Breast epithelium (tissue), 4 donors: Measurements from ENCODE around the gene CTDSP2. TPM values are rescaled to one million over a fixed set of nuclear protein-coding genes. Genes with fewer than 3 reads are reported as not detected.

Source experiments
- DNase-seq, 2 donors: peaks; one replicate each; pipeline ENCODE4 v3.0.0-alpha.2; 2019; ENCODE audit warnings: low spot score in 2 of 2
- H3K27ac ChIP-seq, 2 donors: fragments of 200-600 bp; sonication (generic) in 1 of 2; one replicate each; pipeline ENCODE4 v1.5.1; 2016 to 2019; ENCODE audit warnings: mild to moderate bottlenecking in 1 of 2
- H3K27me3 ChIP-seq, 2 donors: fragments of 200-600 bp; sonication (generic) in 1 of 2; one replicate each; pipeline versions ENCODE4 v1.5.1 to v1.6.0; 2017 to 2019; ENCODE audit warnings: control low read depth in 1 of 2, mild to moderate bottlenecking in 1 of 2
- H3K36me3 ChIP-seq: fragments of 200-600 bp; one replicate; pipeline ENCODE4 v1.5.1; 2019
- H3K4me1 ChIP-seq, 2 donors: fragments of 200-600 bp; sonication (generic); one replicate each; pipeline ENCODE4 v1.5.1; 2016 to 2019; ENCODE audit warnings: control low read depth in 1 of 2
- H3K4me3 ChIP-seq, 3 donors: fragments of 200-600 bp; sonication (generic); 1 replicate in 2 of 3; 2 replicates in 1 of 3; pipeline ENCODE4 v1.5.1; 2016 to 2019; ENCODE audit warnings: mild to moderate bottlenecking in 3 of 3, moderate library complexity in 2 of 3
- H3K9me3 ChIP-seq, 2 donors: fragments of 200-600 bp; sonication (generic) in 1 of 2; one replicate each; pipeline ENCODE4 v1.5.1; 2016 to 2019; ENCODE audit warnings: control low read depth in 1 of 2
- POLR2A ChIP-seq: fragments of 450-650 bp; IDR thresholded peaks from one replicate; pipeline ENCODE4 v1.6.1; 2016; ENCODE audit warnings: antibody characterized with exemption, mild to moderate bottlenecking, moderate library complexity
- POLR2AphosphoS5 ChIP-seq, 3 donors: sonication (generic); formaldehyde crosslinking; IDR thresholded peaks; one replicate each; pipeline ENCODE4 v1.6.1; 2017; ENCODE audit warnings: antibody characterized with exemption in 3 of 3
- intact Hi-C: fragments of 100-400 bp; cut with DNase I; formaldehyde crosslinking; loops from one replicate; pipeline ENCODE4 v1.15.1; 2023; ENCODE audit warnings: low total_unique reads
- total RNA-seq, 3 donors: library from RNA; depleted of rRNA; stranded (reverse); fragments of >200 nt; gene quantifications; one replicate each; pipeline ENCODE4 v1.1.0, GENCODE V29; 2016
- TF ChIP-seq, protein P1 (sequence below), 3 donors: fragments of 450-650 bp; IDR thresholded peaks; one replicate each; pipeline ENCODE4 v1.5.1; 2016 to 2017; ENCODE audit warnings: antibody characterized with exemption in 3 of 3, mild to moderate bottlenecking in 3 of 3, moderate library complexity in 3 of 3

Gene CTDSP2
- total RNA-seq, 3 donors from 2014 or later: 144 to 175 (median 167) TPM

DNA sequence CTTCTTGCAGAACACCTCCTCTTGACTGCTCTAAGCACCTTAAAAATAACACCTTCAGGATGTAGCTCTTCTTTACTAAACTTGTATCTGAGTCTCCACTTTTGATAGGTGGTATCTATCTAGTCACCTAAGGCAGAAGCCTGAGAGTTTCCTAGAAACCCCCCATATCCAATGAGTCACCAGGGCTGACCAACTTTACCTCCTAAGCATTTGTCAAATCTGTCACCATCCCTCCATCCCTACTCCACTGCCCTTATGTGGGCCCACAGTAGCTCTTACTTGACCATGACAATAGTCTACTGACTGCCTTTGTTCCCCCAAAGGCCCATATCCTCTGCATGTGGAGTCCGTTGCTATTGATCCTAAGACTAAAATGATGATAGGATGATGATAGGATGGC, 43.9 kb downstream of the CTDSP2 start:
- intact Hi-C loops: no loop called here
- H3K27me3 ChIP-seq: no peaks in the 10 kb centered on the region
- no peak overlapping the region for H3K4me3 ChIP-seq
- DNase-seq: no peak
- no peak overlapping the region for H3K27ac ChIP-seq
- no peaks in the 10 kb centered on the region for H3K4me1 ChIP-seq
- TF ChIP-seq POLR2A (no peak), POLR2AphosphoS5 (IDR thresholded peaks at IDR 0.05) (no peak)
- TF ChIP-seq, protein P1, sequence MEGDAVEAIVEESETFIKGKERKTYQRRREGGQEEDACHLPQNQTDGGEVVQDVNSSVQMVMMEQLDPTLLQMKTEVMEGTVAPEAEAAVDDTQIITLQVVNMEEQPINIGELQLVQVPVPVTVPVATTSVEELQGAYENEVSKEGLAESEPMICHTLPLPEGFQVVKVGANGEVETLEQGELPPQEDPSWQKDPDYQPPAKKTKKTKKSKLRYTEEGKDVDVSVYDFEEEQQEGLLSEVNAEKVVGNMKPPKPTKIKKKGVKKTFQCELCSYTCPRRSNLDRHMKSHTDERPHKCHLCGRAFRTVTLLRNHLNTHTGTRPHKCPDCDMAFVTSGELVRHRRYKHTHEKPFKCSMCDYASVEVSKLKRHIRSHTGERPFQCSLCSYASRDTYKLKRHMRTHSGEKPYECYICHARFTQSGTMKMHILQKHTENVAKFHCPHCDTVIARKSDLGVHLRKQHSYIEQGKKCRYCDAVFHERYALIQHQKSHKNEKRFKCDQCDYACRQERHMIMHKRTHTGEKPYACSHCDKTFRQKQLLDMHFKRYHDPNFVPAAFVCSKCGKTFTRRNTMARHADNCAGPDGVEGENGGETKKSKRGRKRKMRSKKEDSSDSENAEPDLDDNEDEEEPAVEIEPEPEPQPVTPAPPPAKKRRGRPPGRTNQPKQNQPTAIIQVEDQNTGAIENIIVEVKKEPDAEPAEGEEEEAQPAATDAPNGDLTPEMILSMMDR (IDR thresholded peaks at IDR 0.05): no peak
- H3K36me3 ChIP-seq: no peaks in the 10 kb centered on the region
- no peaks in the 10 kb centered on the region for H3K9me3 ChIP-seq

DNA sequence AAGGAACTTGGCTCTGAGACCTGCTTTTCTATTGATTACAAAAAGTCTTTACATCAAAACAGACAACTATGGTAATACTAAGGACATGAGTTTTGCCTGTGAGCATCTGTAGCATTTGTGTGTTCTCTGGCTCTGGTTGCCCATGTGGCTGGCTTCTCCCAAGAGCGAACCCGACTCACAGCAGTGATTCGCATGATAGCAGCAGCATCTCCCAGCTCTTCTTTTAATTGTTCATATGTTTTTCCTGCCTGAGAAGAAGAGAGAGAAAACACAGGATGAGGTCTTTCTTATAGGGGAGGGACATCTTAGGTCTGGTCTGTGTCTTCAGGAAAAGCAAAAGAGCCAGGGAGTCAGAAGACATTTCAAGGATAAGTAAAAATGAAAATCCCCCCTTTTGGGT, 45.6 kb downstream of the CTDSP2 start:
- no peak for TF ChIP-seq POLR2A
- no peak for TF ChIP-seq POLR2AphosphoS5 (IDR thresholded peaks at IDR 0.05)
- TF ChIP-seq, protein P1 (IDR thresholded peaks at IDR 0.05): no peak
- H3K36me3 ChIP-seq: no peaks in the 10 kb centered on the region
- intact Hi-C loops: no loop called here

DNA sequence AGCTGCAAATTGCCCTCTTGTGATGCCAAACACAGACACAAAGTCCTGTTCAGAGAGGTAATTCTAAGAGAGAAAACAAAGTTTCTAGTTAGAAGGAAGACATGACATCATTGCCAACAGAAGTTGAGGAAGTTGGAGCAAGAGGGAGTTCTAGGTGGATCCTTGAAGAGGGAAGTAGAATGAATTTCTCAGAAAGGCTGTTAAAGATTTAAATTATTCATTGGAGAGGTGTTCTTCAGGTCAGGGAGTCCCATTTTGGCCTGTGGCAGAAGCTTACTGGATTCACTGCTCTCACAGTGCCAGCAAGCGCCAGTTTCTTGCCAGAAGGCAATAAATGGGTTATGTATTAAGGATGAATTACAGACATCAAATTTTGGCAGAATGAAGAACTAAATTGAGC, 48.6 kb downstream of the CTDSP2 start:
- no peaks in the 10 kb centered on the region for H3K9me3 ChIP-seq
- no peak for DNase-seq
- peak overlapping the region; percentile 22 to 59 for H3K27ac ChIP-seq
- no peak overlapping the region for H3K4me3 ChIP-seq
- no peaks in the 10 kb centered on the region for H3K27me3 ChIP-seq
- intact Hi-C loops: no loop called here
- no peak for TF ChIP-seq POLR2A
- TF ChIP-seq, protein P1 (IDR thresholded peaks at IDR 0.05): no peak
- TF ChIP-seq POLR2AphosphoS5 (IDR thresholded peaks at IDR 0.05): no peak
- no peaks in the 10 kb centered on the region for H3K4me1 ChIP-seq
- H3K36me3 ChIP-seq: no peaks in the 10 kb centered on the region

More for the DNA sequence above, 45.6 kb downstream of the CTDSP2 start:
- no peak overlapping the region for H3K27ac ChIP-seq
- H3K4me1 ChIP-seq: no peaks in the 10 kb centered on the region
- no peaks in the 10 kb centered on the region for H3K9me3 ChIP-seq
- H3K27me3 ChIP-seq: no peaks in the 10 kb centered on the region
- H3K4me3 ChIP-seq: no peak overlapping the region
- no peak for DNase-seq

DNA sequence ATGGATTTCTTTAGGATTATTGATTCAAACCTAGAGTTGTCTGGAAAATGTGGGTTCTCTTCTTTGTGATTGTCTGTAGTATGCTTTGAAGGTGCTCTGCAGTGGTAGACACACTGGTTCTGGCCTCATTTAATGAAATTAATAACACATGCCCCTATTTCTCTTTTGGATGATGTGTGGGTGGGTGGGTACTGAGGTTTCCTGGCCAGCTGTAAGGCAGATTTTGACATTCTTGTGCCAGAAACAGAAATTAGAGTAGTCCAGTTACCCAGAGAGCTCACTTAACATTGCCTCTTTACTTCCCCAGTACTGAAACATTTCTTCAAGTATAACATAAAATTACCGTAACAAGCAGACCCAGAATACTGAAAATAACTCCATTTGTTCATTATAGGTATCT, 49.5 kb downstream of the CTDSP2 start:
- TF ChIP-seq, protein P1 (IDR thresholded peaks at IDR 0.05): no peak
- TF ChIP-seq POLR2A (no peak), POLR2AphosphoS5 (IDR thresholded peaks at IDR 0.05) (no peak)
- DNase-seq: no peak
- H3K36me3 ChIP-seq: no peaks in the 10 kb centered on the region
- H3K27me3 ChIP-seq: no peaks in the 10 kb centered on the region
- H3K27ac ChIP-seq: peak overlapping the region in 1 of 2 donors; percentile 26
- intact Hi-C loops: no loop called here
- H3K9me3 ChIP-seq: no peaks in the 10 kb centered on the region
- H3K4me3 ChIP-seq: no peak overlapping the region
- no peaks in the 10 kb centered on the region for H3K4me1 ChIP-seq

DNA sequence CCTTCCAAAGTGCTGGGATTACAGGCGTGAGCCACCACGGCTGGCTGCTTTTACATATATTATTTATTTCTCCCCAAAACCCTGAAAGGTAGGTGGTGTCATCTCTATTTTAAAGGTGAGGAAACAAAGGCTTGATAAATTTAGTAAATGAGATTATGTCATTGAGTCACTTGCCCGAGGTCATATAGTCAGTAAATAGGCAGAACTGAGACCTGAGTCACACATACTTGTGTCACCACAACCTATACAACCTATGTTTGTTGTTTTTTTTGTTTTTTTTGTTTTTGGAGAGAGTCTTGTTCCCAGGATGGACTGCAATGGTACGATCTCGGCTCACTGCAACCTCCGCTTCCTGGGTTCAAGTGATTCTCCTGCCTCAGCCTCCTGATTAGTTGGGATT, 51.2 kb downstream of the CTDSP2 start:
- no peak for DNase-seq
- no peaks in the 10 kb centered on the region for H3K36me3 ChIP-seq
- TF ChIP-seq POLR2A: no peak
- TF ChIP-seq POLR2AphosphoS5 (IDR thresholded peaks at IDR 0.05): no peak
- TF ChIP-seq, protein P1 (IDR thresholded peaks at IDR 0.05): no peak
- H3K9me3 ChIP-seq: no peaks in the 10 kb centered on the region
- no peak overlapping the region for H3K4me3 ChIP-seq
- no peaks in the 10 kb centered on the region for H3K27me3 ChIP-seq
- intact Hi-C loops: no loop called here
- no peak overlapping the region for H3K27ac ChIP-seq
- H3K4me1 ChIP-seq: no peaks in the 10 kb centered on the region
